ENCODE measurements around the gene DNAJC7. TPM values are rescaled to one million over a fixed set of nuclear protein-coding genes. Genes with fewer than 3 reads are reported as not detected.
A peak's percentile ranks its signal among the peaks of the same experiment; 100 is the strongest.

DNAJC7 gene
- total RNA-seq, 1 donor = 80.7 TPM

DNA sequence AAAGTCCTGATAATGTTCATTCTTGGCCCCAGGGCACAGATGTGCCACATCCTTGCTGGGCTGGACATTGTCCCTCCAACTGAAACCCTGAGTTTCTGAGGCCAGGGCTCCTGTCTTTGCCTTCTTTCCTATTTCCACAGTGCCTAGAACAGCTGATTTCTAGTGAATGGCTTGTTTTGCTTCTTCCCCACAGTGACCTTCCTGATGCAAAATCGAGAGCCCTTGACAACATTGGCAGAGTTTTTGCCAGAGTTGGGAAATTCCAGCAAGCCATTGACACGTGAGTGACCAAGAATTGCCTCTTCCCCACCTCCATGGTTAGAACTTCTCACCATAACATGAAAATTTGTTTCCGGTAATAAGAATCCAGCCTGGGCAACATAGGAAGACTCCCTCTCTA is 72.3 kb downstream of the DNAJC7 start:
- TF ChIP-seq, protein P1, sequence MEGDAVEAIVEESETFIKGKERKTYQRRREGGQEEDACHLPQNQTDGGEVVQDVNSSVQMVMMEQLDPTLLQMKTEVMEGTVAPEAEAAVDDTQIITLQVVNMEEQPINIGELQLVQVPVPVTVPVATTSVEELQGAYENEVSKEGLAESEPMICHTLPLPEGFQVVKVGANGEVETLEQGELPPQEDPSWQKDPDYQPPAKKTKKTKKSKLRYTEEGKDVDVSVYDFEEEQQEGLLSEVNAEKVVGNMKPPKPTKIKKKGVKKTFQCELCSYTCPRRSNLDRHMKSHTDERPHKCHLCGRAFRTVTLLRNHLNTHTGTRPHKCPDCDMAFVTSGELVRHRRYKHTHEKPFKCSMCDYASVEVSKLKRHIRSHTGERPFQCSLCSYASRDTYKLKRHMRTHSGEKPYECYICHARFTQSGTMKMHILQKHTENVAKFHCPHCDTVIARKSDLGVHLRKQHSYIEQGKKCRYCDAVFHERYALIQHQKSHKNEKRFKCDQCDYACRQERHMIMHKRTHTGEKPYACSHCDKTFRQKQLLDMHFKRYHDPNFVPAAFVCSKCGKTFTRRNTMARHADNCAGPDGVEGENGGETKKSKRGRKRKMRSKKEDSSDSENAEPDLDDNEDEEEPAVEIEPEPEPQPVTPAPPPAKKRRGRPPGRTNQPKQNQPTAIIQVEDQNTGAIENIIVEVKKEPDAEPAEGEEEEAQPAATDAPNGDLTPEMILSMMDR (IDR thresholded peaks at IDR 0.05; ENCODE audit: insufficient read depth, low read depth, low read length) = no peak
- no peak for DNase-seq (ENCODE audit: low read depth)
- no peak overlapping the region for H3K4me3 ChIP-seq (ENCODE audit: low read depth, low read length)

DNA sequence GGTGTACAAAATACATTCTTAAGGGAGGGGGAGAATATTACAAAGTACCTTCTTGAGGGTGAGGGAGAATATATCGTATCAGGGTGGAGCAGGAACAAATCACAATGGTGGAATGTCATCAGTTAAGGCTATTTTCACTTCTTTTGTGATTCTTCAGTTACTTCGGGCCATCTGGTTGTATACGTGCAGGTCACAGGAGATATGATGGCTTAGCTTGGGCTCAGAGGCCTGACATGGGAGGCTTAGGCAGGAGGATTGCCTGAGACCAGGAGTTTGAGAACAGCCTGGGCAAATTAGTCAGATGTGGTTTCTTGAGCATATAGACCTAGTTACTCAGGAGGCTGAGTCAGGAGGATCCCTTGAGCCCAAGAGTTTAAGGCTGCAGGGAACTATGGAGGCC is 73.7 kb downstream of the DNAJC7 start:
- H3K4me3 ChIP-seq (ENCODE audit: low read depth, low read length) = no peak overlapping the region
- no peak for DNase-seq (ENCODE audit: low read depth)
- TF ChIP-seq, protein P1 (IDR thresholded peaks at IDR 0.05; ENCODE audit: insufficient read depth, low read depth, low read length) = no peak

DNA sequence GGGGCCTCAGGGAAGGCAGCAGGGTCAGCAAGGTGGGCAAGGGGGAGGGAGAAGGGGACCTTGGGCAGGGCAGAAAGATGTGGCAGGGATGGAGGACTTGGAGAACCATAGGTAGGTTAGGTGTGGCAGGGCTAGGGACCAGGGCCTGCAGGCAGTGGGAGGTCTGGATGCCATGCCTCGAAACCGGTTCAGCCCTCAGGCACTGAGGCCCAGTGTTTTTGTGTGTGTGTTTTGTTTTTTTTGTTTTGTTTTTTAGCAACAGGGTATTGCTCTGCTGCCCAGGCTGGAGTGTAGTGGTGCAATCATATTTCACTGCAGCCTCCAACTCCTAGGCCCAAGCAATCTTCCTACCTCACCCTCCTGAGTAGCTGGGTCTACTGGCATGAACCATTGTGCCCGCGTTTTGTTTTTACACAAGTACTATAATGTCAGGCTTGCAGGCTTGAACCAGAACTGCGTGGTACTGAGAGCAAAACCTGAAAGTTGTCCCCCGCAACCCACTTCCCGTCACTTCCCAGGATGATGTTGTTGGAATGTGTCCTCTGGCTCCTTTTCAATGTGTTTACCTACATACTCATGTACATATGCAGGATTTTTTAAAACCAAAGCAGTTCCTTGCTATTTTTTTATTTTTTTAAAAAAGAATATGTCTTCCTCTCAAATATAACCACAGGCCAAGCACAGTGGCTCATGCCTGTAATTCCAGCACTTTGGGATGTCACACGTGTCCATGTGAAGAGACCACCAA is 74.4 kb downstream of the DNAJC7 start:
- DNase-seq (ENCODE audit: low read depth) = no peak
- TF ChIP-seq, protein P1 (IDR thresholded peaks at IDR 0.05; ENCODE audit: insufficient read depth, low read depth, low read length) = no peak
- H3K4me3 ChIP-seq (ENCODE audit: low read depth, low read length) = no peak overlapping the region

DNA sequence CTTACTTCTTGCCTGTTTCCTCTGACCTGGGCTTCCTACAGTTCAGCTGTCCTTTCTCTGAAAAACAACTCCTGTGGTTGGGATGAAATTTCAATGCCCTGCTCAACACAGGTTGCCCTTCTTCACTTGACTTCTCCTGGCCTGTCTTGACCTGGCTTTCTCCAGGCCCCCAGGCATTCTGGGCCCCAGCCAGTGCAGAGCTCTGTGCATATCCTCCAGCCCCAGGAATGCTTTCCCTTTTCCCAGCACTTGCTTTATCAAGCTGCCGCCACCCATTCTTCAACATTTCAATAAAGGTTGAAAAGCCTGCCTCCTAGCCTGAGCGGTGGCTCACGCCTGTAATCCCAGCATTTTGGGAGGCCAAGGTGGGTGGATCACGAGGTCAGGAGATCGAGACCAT is 76.1 kb downstream of the DNAJC7 start:
- DNase-seq (ENCODE audit: low read depth) = no peak
- H3K4me3 ChIP-seq (ENCODE audit: low read depth, low read length) = no peak overlapping the region
- TF ChIP-seq, protein P1 (IDR thresholded peaks at IDR 0.05; ENCODE audit: insufficient read depth, low read depth, low read length) = no peak

DNA sequence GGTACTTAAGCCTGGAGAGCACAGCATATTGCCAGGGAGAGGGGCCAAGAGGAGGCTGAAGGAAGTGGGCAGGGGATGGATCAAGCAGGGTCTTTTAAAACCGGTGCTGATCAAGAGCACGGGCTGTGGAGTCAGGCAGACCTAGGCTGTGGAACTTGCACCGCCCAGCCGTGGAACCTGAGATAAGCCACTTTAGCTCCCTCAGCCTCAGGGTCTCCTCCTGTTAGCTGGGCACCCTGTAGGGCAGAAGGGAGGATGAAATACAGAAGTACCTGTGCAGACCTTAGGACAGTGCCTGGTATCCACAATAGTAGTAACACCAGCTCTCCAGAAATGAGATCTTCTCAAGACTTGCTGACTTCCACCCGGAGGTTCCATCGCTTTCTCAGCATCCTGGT is 77.5 kb downstream of the DNAJC7 start:
- H3K4me3 ChIP-seq (ENCODE audit: low read depth, low read length) = no peak overlapping the region
- TF ChIP-seq, protein P1 (IDR thresholded peaks at IDR 0.05; ENCODE audit: insufficient read depth, low read depth, low read length) = no peak
- no peak for DNase-seq (ENCODE audit: low read depth)

DNA sequence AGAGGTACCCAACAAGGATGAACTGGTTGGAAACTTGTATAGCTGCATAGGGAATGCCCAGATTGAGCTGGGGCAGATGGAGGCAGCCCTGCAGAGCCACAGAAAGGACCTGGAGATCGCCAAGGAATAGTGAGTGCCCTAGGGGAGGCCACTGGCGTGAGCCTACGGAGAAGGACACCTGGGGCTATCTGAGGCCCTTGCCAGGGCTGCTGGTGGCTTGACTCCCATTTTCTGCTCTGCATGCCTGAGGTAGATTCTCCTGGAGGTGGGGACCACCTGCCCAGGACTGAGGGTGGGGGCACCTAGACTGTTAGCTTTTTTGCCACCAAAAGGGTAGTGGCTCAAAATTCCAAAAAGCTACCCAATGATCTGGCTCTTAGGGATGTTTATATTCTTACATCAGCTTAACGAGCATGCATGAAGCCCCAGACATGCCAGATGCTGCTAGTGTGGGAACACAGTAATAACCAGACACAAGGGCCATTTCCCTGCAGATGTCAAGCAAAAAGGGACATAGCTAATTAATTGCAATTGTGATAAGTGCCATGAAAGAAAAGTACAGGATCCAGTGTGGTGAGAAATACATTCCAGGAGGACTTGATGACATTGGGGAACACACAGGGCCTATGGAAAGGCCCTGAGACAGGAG is 78.1 kb downstream of the DNAJC7 start:
- TF ChIP-seq, protein P1 (IDR thresholded peaks at IDR 0.05; ENCODE audit: insufficient read depth, low read depth, low read length) = no peak
- no peak overlapping the region for H3K4me3 ChIP-seq (ENCODE audit: low read depth, low read length)
- peak; percentile 24 for DNase-seq (ENCODE audit: low read depth)

Data from fibroblast of villous mesenchyme (primary cell).